ENCODE measurements around the gene ADAMTS6.

ADAMTS6 gene

DNA sequence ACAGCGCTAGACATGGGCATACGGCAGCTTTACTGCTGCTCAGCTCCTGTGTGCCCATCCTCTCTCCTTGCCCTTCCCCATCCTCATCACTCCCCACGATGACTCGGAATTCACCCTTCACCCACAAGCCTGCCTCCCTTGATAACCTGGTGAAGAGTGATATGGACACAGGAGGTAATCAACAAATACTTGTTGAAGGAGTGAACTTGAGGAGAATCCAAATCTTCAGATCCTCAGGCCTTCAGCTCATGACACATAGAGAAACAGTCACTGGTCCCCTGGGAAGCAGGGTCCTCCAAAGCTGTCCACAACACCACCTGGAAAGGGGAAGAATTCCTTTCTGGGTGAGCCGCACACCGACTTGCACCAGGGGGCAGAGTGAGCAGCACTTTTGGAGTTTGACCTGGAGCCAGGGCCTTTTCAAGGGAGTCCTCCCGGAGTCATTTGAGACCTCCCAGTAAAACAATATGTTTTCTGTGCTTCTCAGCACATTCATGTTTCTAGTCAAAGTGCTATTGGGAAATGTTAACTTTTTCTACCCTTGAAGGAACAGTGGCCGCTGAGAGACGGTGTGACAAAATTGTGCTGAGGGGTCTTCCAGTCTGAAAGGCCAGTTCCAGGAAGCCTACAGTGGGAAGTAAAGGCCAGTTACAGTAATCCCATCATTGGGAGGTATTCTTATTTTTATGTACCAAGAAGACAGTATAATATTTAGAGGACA, 380.6 kb downstream of the ADAMTS6 start:
- DNase-seq = peak; percentile 38

Data from CD4-positive, alpha-beta T cell treated with Interleukin-6 for 4 hours (primary cell).